ENCODE data around the gene PTPRN2.

The PTPRN2 gene

DNA sequence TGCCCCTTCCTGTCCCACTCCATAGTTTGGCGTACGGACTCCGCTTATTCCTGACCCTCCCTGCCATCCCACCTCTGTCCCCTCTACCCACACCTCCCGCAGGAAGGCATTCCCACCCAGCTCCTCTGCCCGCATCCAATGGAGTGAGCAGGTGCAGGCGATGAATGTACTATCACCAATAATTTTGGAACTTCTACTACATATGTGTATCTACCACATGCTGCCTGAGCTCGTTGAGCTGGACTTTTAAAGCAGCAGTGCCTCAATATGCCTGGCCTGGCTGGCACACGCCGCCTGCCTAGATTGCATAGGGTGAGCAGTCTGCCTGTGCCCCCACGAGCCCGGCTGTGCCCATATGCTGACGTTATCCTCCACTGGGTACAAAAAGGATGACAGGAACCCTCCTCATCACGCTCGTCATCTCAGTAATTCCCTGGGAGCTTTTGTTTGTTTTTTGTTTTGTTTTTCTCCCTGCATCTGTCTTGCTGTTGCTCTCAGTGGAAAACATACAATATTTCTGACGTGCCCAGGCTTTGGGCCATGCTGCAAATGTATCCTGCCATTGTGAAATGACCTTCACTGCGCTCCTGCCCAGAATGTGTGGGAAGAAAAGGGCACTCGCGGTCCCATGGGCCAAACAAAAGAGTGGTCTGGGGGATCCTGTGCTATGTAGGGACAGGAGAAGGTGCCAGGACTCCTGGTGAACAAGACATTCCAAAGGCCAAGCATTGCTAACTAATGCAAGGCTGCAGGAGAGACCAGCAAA is 302.8 kb downstream of the PTPRN2 start:
- H3K36me3 Mint-ChIP-seq (ENCODE audit: low read depth) = peaks cover 4% of the 10 kb centered on the region
- H3K4me3 Mint-ChIP-seq = no peak overlapping the region
- peaks cover 27% of the 10 kb centered on the region for H3K9me3 Mint-ChIP-seq
- no peaks in the 10 kb centered on the region for H3K4me1 Mint-ChIP-seq (ENCODE audit: low read depth)
- no peaks in the 10 kb centered on the region for H3K27me3 Mint-ChIP-seq
- H3K27ac Mint-ChIP-seq = no peak overlapping the region

DNA sequence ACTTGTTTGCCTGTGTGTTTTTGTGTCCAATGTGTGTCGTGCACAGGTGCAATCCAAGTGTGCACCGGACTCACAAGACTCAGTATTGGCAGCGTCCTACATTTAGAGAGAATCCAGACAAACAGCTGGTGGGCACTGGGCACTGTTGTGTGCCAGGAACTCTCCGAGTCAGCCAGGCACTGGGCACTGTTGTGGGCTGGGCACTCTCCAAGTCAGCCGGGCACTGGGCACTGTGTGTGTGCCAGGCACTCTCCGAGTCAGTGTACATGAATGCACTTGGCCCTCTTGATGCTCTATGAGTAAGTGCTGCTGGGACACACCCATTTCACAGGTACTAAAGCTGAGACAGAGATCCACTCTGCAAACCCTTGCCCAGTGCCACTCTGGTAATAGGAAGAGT is 303.5 kb downstream of the PTPRN2 start:
- H3K9me3 Mint-ChIP-seq = peaks cover 20% of the 10 kb centered on the region
- H3K27me3 Mint-ChIP-seq = no peaks in the 10 kb centered on the region
- no peak overlapping the region for H3K27ac Mint-ChIP-seq
- no peaks in the 10 kb centered on the region for H3K4me1 Mint-ChIP-seq (ENCODE audit: low read depth)
- no peaks in the 10 kb centered on the region for H3K36me3 Mint-ChIP-seq (ENCODE audit: low read depth)
- H3K4me3 Mint-ChIP-seq = no peak overlapping the region

DNA sequence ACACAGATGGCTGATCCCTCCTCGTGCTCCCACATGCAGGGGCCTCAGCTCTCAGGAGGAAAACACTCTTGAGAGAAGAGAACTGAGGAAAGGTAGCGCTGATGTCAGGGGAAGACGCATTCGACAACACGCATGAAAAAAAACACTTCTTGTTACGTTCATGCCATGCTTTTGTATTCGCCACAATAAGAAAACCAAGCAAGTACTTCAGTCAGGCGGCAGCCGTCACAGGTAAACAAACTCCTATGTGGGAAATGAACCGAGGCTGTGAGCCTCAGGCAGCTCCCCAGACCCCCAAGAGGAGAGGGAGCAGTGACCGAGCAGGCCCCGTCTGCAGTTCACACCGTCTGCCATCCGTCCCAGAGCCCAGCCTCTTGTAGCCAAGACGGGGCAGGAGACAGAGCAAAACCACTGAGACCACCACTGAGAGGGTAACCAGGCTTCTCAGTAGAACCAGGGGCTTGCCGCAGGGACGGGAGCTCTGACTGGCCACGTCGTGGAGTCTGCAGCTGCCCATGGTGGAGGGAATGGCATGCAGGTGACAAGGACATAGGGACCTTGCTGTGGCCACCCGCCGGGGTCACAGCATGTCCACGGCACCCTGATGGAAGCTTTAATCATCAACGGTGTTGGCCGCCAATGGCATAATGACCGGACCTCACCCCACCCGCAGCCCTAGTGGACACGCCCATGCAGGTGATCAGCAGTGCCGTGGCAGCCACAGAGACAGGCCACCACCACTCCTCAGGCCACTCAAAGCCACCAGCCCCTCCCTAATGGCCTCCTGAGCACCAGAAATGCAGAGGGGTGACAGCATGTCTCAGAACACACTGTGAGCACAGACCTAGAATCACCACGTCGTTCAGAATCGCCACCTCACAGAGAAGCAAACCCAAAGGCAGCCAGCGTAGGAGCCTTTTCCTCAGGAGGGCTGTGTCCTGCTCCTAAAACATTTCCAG is 304.3 kb downstream of the PTPRN2 start:
- Mint-ChIP-seq H3K27ac (no peak overlapping the region), H3K4me3 (no peak overlapping the region), H3K27me3 (no peaks in the 10 kb centered on the region), H3K4me1 (ENCODE audit: low read depth) (no peaks in the 10 kb centered on the region), H3K9me3 (peaks cover 13% of the 10 kb centered on the region), H3K36me3 (ENCODE audit: low read depth) (no peaks in the 10 kb centered on the region)

DNA sequence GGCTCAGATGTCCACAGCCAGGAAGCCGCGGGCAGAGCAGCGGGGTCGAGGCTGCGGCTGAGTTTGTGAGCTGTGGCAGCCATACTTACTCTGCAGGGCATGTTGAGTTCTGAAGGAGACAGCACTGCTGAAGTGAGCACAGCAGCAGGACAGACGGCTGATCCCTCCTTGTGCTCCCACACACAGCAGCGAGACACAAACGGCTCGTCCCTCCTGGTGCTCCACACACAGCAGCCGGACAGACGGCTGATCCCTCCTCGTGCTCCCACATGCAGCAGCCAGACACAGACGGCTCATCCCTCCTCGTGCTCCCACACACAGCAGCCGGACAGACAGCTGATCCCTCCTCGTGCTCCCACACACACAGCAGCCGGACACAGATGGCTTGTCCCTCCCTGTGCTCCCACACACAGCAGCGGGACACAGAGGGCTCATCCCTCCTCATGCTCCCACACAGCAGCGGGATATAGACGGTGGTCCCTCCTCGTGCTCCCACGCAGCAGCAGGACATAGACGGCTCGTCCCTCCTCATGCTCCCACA is 305.1 kb downstream of the PTPRN2 start:
- Mint-ChIP-seq H3K4me3 (no peak overlapping the region), H3K27me3 (no peaks in the 10 kb centered on the region), H3K4me1 (ENCODE audit: low read depth) (no peaks in the 10 kb centered on the region), H3K9me3 (peaks cover 6% of the 10 kb centered on the region), H3K36me3 (ENCODE audit: low read depth) (no peaks in the 10 kb centered on the region), H3K27ac (no peak overlapping the region)

DNA sequence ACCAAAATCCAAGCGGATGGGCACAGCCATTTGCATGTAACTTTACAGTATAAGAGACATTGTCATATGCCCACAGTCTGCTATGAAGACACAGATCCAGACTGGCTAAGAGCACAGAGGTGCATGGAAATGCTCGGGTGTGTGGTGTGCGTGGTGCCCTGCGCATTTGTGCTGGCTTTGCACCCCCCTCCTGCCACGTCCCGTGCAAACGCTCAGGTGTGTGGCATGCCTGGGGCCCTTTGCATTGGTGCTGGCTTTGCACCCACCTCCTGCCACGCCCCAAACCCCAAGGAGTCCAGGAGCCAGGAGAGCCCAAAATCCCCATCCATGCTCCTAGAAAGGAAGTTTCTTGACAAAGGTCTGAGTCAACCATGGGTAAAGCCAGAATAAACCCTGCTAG is 306.2 kb downstream of the PTPRN2 start:
- no peak overlapping the region for H3K4me3 Mint-ChIP-seq
- H3K27ac Mint-ChIP-seq = no peak overlapping the region
- no peaks in the 10 kb centered on the region for H3K4me1 Mint-ChIP-seq (ENCODE audit: low read depth)
- no peaks in the 10 kb centered on the region for H3K9me3 Mint-ChIP-seq
- H3K27me3 Mint-ChIP-seq = no peaks in the 10 kb centered on the region
- H3K36me3 Mint-ChIP-seq (ENCODE audit: low read depth) = no peaks in the 10 kb centered on the region

DNA sequence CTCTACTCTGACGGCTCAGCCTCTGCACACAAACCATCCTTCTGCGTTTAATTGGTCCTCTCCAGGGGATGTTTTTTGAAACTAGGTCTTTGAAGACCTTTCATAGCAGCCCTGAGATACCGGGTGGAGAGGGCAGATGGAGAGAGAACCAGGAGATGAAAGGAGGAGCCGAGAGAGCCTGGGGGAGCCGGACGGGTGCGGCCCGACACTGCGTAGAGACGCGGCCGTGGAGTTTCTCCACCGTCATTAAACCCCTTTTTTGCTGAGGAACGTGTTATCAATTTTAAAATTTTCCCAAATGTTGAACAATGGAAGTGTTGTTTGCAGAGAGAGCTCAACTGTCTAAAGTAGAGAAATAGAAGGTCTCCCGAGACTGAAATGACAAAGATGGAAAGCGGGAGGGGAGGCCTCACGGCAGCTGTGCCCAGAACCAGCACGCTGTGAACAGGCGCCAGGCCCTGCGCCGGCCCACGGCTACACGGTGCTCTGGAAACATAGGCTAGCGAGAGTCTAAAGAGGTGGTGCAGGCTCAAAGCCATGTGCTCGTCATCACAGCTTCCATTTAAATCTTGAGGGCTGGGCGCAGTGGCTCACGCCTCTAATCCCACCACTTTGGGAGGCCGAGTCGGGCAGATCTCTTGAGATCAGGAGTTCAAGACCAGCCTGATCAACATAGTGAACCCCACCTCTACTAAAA is 307.0 kb downstream of the PTPRN2 start:
- Mint-ChIP-seq H3K4me3 (no peak overlapping the region), H3K27ac (no peak overlapping the region), H3K27me3 (no peaks in the 10 kb centered on the region), H3K9me3 (no peaks in the 10 kb centered on the region), H3K36me3 (ENCODE audit: low read depth) (no peaks in the 10 kb centered on the region), H3K4me1 (ENCODE audit: low read depth) (no peaks in the 10 kb centered on the region)

DNA sequence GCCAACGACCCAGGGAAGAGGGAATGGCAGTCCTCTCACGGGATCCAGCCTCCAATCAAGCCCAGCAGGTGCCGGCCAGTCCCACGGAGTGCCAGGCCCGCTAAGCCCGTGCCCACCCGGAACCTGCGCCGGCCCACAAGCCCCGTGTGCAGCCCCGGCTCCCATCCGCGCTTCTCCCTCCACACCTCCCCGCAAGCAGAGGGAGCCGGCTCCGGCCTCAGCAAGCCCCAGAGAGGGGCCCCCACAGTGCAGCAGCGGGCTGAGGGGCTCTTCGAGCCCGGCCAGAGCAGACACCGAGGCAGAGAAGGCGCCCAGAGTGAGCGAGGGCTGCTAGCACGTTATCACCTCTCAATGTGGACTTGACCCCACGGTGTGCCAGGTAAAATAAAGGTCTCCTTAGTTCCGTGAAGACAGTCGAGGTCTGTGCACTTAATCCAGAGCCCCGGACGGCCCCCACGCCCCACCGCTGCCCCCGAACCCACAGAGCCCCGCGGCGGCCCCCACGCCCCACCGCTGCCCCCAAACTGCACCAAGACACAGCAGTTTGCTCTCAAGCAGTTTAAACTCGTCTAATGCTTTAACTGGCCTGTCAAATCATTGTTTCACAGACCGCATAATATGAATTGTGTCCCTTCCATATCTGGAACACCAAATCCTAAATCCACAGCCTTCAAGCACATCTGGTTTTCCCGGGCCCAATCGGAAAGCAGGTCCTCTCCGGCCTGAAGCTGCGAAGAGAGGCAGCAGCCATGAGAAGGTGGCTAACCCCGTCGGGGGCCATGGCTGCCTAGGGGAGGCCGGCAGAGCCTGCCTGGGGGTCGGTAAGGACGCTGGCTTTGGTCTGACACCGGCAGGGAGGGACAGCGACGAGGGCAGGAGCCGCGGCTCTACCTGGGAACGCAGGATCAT is 307.8 kb downstream of the PTPRN2 start:
- Mint-ChIP-seq H3K9me3 (no peaks in the 10 kb centered on the region), H3K36me3 (ENCODE audit: low read depth) (no peaks in the 10 kb centered on the region), H3K27ac (no peak overlapping the region), H3K27me3 (no peaks in the 10 kb centered on the region), H3K4me3 (no peak overlapping the region), H3K4me1 (ENCODE audit: low read depth) (no peaks in the 10 kb centered on the region)

DNA sequence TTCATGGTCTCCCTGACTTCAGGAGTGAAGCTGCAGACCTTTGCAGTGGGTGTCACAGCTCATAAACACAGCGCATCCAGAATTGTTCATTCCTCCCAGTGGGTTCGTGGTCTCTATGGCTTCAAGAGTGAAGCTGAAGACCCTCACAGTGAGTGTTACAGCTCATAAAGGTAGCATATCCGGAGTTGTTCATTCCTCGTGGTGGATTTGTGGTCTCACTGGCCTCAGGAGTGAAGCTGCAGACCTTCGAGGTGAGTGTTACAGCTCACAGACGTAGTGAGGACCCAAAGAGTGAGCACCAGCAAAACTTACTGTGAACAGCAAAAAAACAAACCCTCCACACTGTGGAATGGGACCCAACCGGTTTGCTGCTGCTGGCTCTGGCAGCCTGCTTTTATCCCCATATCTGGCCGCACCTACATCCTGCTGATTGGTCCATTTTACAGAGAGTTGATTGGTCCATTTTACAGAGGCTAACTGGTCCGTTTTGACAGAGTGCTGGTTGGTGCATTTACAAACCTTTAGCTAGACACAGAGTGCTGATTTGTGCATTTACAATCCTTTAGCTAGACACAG is 308.8 kb downstream of the PTPRN2 start:
- H3K4me3 Mint-ChIP-seq = no peak overlapping the region

DNA sequence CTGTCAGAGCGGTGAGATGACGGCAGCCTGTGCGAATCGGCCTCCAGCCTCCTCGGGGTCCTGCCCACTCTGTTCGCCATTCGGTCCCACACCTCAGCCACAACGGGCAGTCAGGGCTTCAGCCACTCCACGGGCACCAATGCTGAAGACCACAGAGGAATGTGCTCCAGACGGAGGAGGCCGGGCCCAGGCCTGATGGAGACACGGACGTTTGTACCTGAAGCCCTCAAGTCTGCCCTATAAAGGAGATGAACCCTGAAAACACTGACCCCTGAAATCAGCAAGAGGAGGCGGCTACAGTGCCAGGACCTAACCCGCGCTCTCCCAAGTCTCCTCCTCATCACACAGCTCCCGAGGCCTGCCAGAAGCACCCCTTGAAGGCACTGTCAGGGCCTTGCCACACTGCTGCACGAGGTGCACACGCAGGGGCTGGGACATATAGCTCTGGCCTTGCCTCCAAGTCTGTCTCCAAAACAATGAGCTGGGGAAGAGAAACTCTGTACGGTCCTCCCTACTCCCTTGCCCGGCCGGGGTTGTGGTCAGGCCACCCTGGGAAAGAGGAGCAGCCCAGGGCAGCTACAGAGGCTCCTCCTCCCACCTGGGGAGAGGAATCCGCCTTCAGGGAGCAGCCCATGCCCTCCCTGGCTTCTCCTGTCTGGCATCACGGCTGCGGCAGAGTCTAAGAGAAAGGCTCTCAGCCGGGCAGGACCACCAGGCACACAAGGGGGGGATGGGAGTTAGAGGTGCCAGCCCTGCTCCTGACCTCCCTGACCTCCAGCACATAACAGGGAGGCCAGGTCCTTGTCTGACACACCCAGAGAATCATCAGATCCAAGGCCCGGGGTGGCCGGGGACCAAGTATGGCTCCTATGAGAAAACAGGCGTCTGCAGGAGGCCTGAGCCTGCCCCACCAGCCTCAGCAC is 310.1 kb downstream of the PTPRN2 start:
- H3K4me3 Mint-ChIP-seq = no peak overlapping the region
- H3K36me3 Mint-ChIP-seq (ENCODE audit: low read depth) = no peaks in the 10 kb centered on the region
- H3K9me3 Mint-ChIP-seq = no peaks in the 10 kb centered on the region
- no peak overlapping the region for H3K27ac Mint-ChIP-seq
- no peaks in the 10 kb centered on the region for H3K27me3 Mint-ChIP-seq
- no peaks in the 10 kb centered on the region for H3K4me1 Mint-ChIP-seq (ENCODE audit: low read depth)

More for the DNA sequence above, 308.8 kb downstream of the PTPRN2 start:
- Mint-ChIP-seq H3K36me3 (ENCODE audit: low read depth) (no peaks in the 10 kb centered on the region), H3K27me3 (no peaks in the 10 kb centered on the region), H3K27ac (no peak overlapping the region), H3K9me3 (no peaks in the 10 kb centered on the region), H3K4me1 (ENCODE audit: low read depth) (no peaks in the 10 kb centered on the region)

DNA sequence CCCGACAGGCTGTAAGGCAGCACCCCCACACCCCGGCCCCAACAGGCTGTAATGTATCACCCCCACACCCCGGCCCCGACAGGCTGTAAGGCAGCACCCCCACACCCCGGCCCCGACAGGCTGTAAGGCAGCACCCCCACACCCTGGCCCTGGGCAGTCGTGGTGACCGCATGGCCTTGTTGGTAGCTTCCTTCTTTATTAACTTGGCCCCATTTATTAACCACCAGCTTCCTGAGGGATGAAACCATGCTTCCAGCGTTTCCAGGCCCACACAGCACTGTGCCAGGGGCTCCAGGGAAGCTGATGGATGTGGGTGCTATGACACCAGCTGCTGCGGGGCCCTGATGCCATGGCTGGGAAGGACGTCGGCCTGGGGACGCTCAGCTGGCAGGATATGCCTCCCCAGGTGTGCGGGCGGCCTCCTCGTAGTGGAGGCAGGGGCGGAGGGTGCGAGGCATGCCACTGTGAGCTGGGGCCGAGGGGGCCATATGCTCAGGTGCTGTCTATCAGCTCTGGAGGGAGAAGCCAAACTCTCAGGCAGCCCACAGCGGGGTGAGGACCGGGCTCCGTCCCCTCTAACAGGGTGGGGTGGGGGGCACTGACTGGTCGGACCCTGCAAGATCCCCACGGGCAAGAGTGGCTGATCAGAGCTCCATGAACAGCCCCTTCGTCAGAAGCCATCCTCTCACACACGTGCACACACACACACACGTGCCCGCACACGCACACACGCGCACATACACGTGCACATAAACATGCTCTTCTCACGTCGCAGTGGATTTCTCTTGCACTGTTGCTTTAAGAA is 311.0 kb downstream of the PTPRN2 start:
- no peaks in the 10 kb centered on the region for H3K36me3 Mint-ChIP-seq (ENCODE audit: low read depth)

DNA sequence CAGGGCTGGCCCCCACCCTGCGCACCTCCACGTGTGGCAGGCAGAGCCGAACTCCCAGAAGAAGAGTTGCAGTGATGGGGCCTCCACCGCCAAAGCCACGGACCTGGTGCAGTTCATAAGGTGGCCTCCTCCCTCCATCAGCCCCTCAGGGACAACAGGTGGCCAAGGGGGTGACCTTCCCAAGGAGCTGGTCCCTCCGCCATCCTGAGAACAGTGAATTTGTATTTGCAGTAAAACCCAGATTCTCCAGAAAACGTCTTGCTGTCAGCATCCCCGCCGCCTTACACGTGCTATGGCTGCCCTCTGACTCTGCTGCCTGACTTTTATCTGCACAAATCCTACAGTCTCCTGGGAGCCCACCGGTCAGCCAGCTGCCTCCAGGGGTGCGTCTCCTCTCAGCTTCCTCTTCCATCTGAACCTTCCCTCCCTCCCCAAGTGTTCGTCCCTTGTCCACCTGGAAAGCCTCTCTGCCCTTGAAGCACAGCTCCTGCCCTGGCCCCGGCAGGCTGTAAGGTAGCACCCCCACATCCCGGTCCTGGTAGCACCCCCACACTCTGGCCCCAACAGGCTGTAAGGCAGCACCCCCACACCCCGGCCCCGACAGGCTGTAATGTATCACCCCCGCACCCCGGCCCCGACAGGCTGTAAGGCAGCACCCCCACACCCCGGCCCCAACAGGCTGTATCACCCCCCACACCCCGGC is 311.8 kb downstream of the PTPRN2 start:
- Mint-ChIP-seq H3K4me3 (no peak overlapping the region), H3K27ac (no peak overlapping the region), H3K9me3 (no peaks in the 10 kb centered on the region), H3K4me1 (ENCODE audit: low read depth) (no peaks in the 10 kb centered on the region), H3K36me3 (ENCODE audit: low read depth) (no peaks in the 10 kb centered on the region), H3K27me3 (no peaks in the 10 kb centered on the region)

More for the DNA sequence above, 311.0 kb downstream of the PTPRN2 start:
- Mint-ChIP-seq H3K4me3 (no peak overlapping the region), H3K4me1 (ENCODE audit: low read depth) (no peaks in the 10 kb centered on the region), H3K27ac (no peak overlapping the region), H3K9me3 (no peaks in the 10 kb centered on the region), H3K27me3 (no peaks in the 10 kb centered on the region)

DNA sequence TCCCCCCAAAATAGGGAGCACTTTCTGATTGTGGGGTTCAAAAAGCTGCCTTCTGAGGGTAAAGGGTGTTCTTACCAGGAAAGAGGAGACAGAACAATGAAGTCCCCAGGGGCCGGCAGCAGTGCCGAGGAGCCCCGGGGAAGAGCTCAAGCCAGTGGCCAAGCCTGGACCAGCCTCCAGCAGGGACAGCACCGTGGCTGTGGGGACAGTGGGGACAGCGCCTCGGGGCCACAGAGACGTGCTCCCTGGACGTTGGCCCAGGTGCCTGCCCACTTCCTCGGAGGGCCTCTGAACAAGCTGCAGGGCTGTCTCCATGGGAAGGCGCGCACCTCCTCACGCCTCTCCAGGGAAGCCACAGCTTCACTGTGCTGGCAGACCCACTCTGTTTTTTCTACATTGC is 312.6 kb downstream of the PTPRN2 start:
- Mint-ChIP-seq H3K36me3 (ENCODE audit: low read depth) (no peaks in the 10 kb centered on the region), H3K27ac (no peak overlapping the region), H3K4me1 (ENCODE audit: low read depth) (no peaks in the 10 kb centered on the region), H3K4me3 (no peak overlapping the region), H3K9me3 (no peaks in the 10 kb centered on the region), H3K27me3 (no peaks in the 10 kb centered on the region)
